HepG2 (cell line): ENCODE results near the gene SPPL2B. TPM values are rescaled to one million over a fixed set of nuclear protein-coding genes. Genes with fewer than 3 reads are reported as not detected.

Source experiments
- ATAC-seq: fragments of 200-7000 bp; cut with Tn5 transposase; 3 replicates; pipeline ENCODE4 v1.9.1; 2020; ENCODE audit warnings: mild to moderate bottlenecking, moderate library complexity
- BruUV-seq: library from RNA; stranded (reverse); fragments of 400-500 nt; replicated peaks from 2 replicates; lab custom pipeline; 2021; lab: Mats Ljungman, UMichigan
- CTCF ChIA-PET: fragments of 300-600 bp; formaldehyde crosslinking; extraction: SDS; loops from one replicate; lab custom pipeline; 2021; ENCODE audit warnings: low total read pairs, inconsistent platforms, low intra/inter-chr PET ratio; lab: Yijun Ruan, JAX
- POLR2A ChIA-PET: fragments of 350-600 bp; sonication (Branson Sonifier 250); formaldehyde crosslinking; loops from one replicate; lab custom pipeline; 2020; ENCODE audit warnings: antibody characterized with exemption, inconsistent platforms; lab: Yijun Ruan, JAX
- DNase-seq: peaks from one replicate; pipeline ENCODE4 v3.0.0-alpha.2; 2015; ENCODE audit warnings: low spot score
- FAIRE-seq: peaks from 3 replicates; lab custom pipeline; 2011; peaks lifted over from hg19 to GRCh38; lab: Jason Lieb, UNC
- H2AFZ ChIP-seq: one replicate; pipeline ENCODE4 v1.6.1; 2011; ENCODE audit warnings: low read length, inconsistent platforms
- H3K27ac ChIP-seq: fragments of 300-600 bp; 3 replicates; pipeline ENCODE4 v1.8.0; 2011; ENCODE audit warnings: mixed run types, mild to moderate bottlenecking, mixed read lengths, low read length, inconsistent platforms; ENCODE audit not compliant: insufficient read depth; ENCODE audit errors: extremely low read length
- H3K27me3 ChIP-seq, 2 experiments: fragments of 200-600 bp in 1 of 2; 2 replicates in 1 of 2; 3 replicates in 1 of 2; pipeline versions ENCODE4 v1.6.0 to v1.8.0; 2011; ENCODE audit warnings: low read length in 2 of 2, mild to moderate bottlenecking in 2 of 2, moderate library complexity in 2 of 2, inconsistent platforms in 1 of 2; ENCODE audit not compliant: insufficient read depth in 2 of 2, control insufficient read depth in 1 of 2
- H3K36me3 ChIP-seq, 2 experiments: fragments of 200-600 bp in 1 of 2; replicated peaks in 1 of 2; 2 replicates in 1 of 2; 3 replicates in 1 of 2; pipeline versions ENCODE4 v1.5.1 to v1.8.0; 2011; ENCODE audit warnings: low read length in 2 of 2, inconsistent platforms in 1 of 2; ENCODE audit not compliant: insufficient read depth in 2 of 2, control insufficient read depth in 1 of 2
- H3K4me1 ChIP-seq: 2 replicates; pipeline ENCODE4 v1.5.1; 2012; ENCODE audit warnings: low read length, inconsistent platforms; ENCODE audit not compliant: insufficient read depth
- H3K4me2 ChIP-seq: 2 replicates; pipeline ENCODE4 v1.6.0; 2011; ENCODE audit warnings: low read depth, low read length, inconsistent platforms
- H3K4me3 ChIP-seq, 3 experiments: fragments of 200-600 bp in 1 of 3; sonication (generic), shearing (Covaris generic) in 1 of 3; replicated peaks in 1 of 3; 2 replicates each; pipeline ENCODE4 v1.5.1; 2011 to 2016; ENCODE audit warnings: low read length in 3 of 3, inconsistent platforms in 2 of 3, low read depth in 2 of 3, mild to moderate bottlenecking in 2 of 3, control low read depth in 1 of 3, mixed read lengths in 1 of 3; ENCODE audit not compliant: insufficient read depth in 1 of 3
- H3K79me2 ChIP-seq: one replicate; pipeline ENCODE4 v1.6.1; 2011; ENCODE audit warnings: low read length, inconsistent platforms; ENCODE audit not compliant: insufficient read depth
- H3K9ac ChIP-seq: 2 replicates; pipeline ENCODE4 v1.6.0; 2011; ENCODE audit warnings: mild to moderate bottlenecking, low read depth, low read length, inconsistent platforms; ENCODE audit not compliant: insufficient read depth
- H3K9me3 ChIP-seq: 2 replicates; pipeline ENCODE4 v1.5.1; 2012; ENCODE audit warnings: mild to moderate bottlenecking, low read length
- H4K20me1 ChIP-seq: 2 replicates; pipeline ENCODE4 v1.6.0; 2011; ENCODE audit warnings: inconsistent platforms, mild to moderate bottlenecking, low read length, moderate library complexity; ENCODE audit not compliant: insufficient read depth
- ATF4 ChIP-seq, 2 experiments: fragments of 450-650 bp in 1 of 2; sonication (generic) in 1 of 2; formaldehyde crosslinking; IDR thresholded peaks; 2 replicates each; pipeline versions ENCODE4 v1.5.0 to v1.8.0; 2020 to 2022; ENCODE audit warnings: mild to moderate bottlenecking in 1 of 2, missing genetic modification reagents in 1 of 2
- POLR2AphosphoS5 ChIP-seq: IDR thresholded peaks from 2 replicates; pipeline ENCODE4 v1.6.1; 2012; ENCODE audit warnings: low read depth, low read length
- RBM22 ChIP-seq: fragments of 200-400 bp; formaldehyde crosslinking; optimal IDR thresholded peaks from 2 replicates; pipeline ENCODE3; 2017; ENCODE audit warnings: mild to moderate bottlenecking, low read length, moderate library complexity
- SUZ12 ChIP-seq: fragments of 150-350 bp; IDR thresholded peaks from 2 replicates; pipeline ENCODE4 v1.6.1; 2014; ENCODE audit warnings: low read depth, low read length
- TEAD2 ChIP-seq: sonication (generic); formaldehyde crosslinking; IDR thresholded peaks from 2 replicates; pipeline ENCODE4 v1.9.0; 2021; ENCODE audit warnings: missing genetic modification reagents
- ZKSCAN8 ChIP-seq: IDR thresholded peaks from 2 replicates; pipeline ENCODE4 v1.6.1; 2016; ENCODE audit warnings: borderline replicate concordance, missing genetic modification reagents, missing compliant biosample characterization
- ZNF263 ChIP-seq: sonication (generic); formaldehyde crosslinking; IDR thresholded peaks from 2 replicates; pipeline ENCODE4 v1.4.0; 2020; ENCODE audit warnings: missing genetic modification reagents
- ZNF296 ChIP-seq: sonication (generic); formaldehyde crosslinking; conservative IDR thresholded peaks from 2 replicates; pipeline ENCODE4 v1.5.0; 2020; ENCODE audit warnings: mild to moderate bottlenecking, missing genetic modification reagents
- ZNF770 ChIP-seq: sonication (generic); formaldehyde crosslinking; IDR thresholded peaks from 2 replicates; pipeline ENCODE4 v1.5.0; 2020; ENCODE audit warnings: mild to moderate bottlenecking, missing genetic modification reagents
- WGBS: methylation state at CpG from one replicate; pipeline ENCODE4 v1.1.6; 2017; ENCODE audit warnings: low lambda C conversion rate; 5-methylcytosine and 5-hydroxymethylcytosine counted together
- in situ Hi-C: cut with HindIII; loops from 2 replicates; pipeline ENCODE4 v1.10.0; 2017; ENCODE audit warnings: low pct_unique_long_range_greater_than_20kb; ENCODE audit not compliant: extremely low pct_ligation_motif_present
- intact Hi-C: fragments of 100-400 bp; cut with micrococcal nuclease; formaldehyde crosslinking; loops from one replicate; pipeline ENCODE4 v1.10.0; 2022; ENCODE audit not compliant: unreplicated experiment
- polyA plus RNA-seq, 8 experiments: library from polyadenylated mRNA; depleted of rRNA in 3 of 8; stranded (reverse) in 7 of 8; unstranded in 1 of 8; fragments of >200 nt; fragmentation: Illumina TruSeq in 4 of 8; extraction: Trizol in 4 of 8; gene quantifications; 2 replicates each; pipeline versions ENCODE4 v1.2.1 to v1.2.3, GENCODE V29; 2011 to 2016; ENCODE audit warnings: low read depth in 4 of 8, missing spikeins in 1 of 8, mixed read lengths in 1 of 8; ENCODE audit not compliant: insufficient read depth in 1 of 8
- total RNA-seq, 5 experiments: library from RNA; depleted of rRNA; stranded (reverse); fragments of >200 nt; fragmentation: Illumina TruSeq; extraction: Trizol; gene quantifications; 2 replicates each; pipeline ENCODE4 v1.2.3, GENCODE V29; 2016; ENCODE audit warnings: low read depth in 1 of 5

SPPL2B gene
- total and polyA plus RNA-seq, 2 of the 13 experiments (the other 11 are each of a cell fraction or from before 2014, with no cell fraction given), result 14.9 to 15.2 TPM

GRCh38 chr19:2387367-2388288, 59.1 kb downstream of the SPPL2B start:
- Histone ChIP-seq H3K36me3 (no peaks in the 10 kb centered on the region), H3K79me2 (no peaks in the 10 kb centered on the region), H3K4me1 (peaks cover 25% of the 10 kb centered on the region), H3K4me2 (peak overlapping the region; percentile 36; the same call in 1 of the 2 replicates), H3K27ac (no peak overlapping the region), H2AFZ (peak overlapping the region; percentile 42), H3K27me3 (peaks cover 2 to 9% of the 10 kb centered on the region in 2 experiments; a peak in 3 of 5 replicates), H3K9me3 (no peaks in the 10 kb centered on the region), H4K20me1 (no peaks in the 10 kb centered on the region), H3K4me3 (no peak overlapping the region), H3K9ac (no peak overlapping the region)
- FAIRE-seq (no peak), DNase-seq (no peak), ATAC-seq (no peak)
- TF ChIP-seq ZNF263 (0 out of 2 replicates have a peak, but pooled peaks have one; percentile 35), ZNF770 (0 out of 2 replicates have a peak, but pooled peaks have one; percentile 38), ATF4 (CRISPR knock-in tag; IDR thresholded peaks at IDR 0.05) (peak in 1 of 2 experiments; percentile 47; a peak in 1 of 4 replicates), RBM22 (no peak), SUZ12 (no peak), ZNF296 (no peak), TEAD2 (no peak), ZKSCAN8 (no peak), POLR2AphosphoS5 (no peak)
- POLR2A ChIA-PET, result no interaction called here
- in situ Hi-C loops (no loop called here), intact Hi-C loops (no loop called here)
- 44% methylated on average over 20 of the region's 20 CpGs for WGBS
- no TSS peak for BruUV-seq
- CTCF ChIA-PET, result no interaction called here
